22Rv1 (cell line): Measurements from ENCODE around the gene ALOX5AP.

Experiments used
- H3K27ac ChIP-seq: fragments of 450-650 bp; 2 replicates; pipeline ENCODE4 v1.5.1; 2017
- CTCF ChIP-seq: fragments of 450-650 bp; IDR thresholded peaks from 2 replicates; pipeline ENCODE4 v1.5.1; 2017; ENCODE audit warnings: mild to moderate bottlenecking
- ZFX ChIP-seq: fragments of 450-650 bp; IDR thresholded peaks from 2 replicates; pipeline ENCODE4 v1.6.1; 2017; ENCODE audit warnings: antibody characterized with exemption, borderline replicate concordance

The ALOX5AP gene

GRCh38 chr13:30696278-30697176 lies 38.8 kb upstream of the ALOX5AP start:
- H3K27ac ChIP-seq: no peak overlapping the region
- TF ChIP-seq ZFX (no peak), CTCF (no peak)

GRCh38 chr13:30697177-30697953 lies 38.0 kb upstream of the ALOX5AP start:
- H3K27ac ChIP-seq: no peak overlapping the region
- no peak for TF ChIP-seq CTCF
- TF ChIP-seq ZFX: no peak

GRCh38 chr13:30697996-30698401 lies 37.3 kb upstream of the ALOX5AP start:
- TF ChIP-seq ZFX (no peak), CTCF (no peak)
- no peak overlapping the region for H3K27ac ChIP-seq

GRCh38 chr13:30698488-30699005 lies 36.8 kb upstream of the ALOX5AP start:
- no peak for TF ChIP-seq CTCF
- TF ChIP-seq ZFX: no peak
- H3K27ac ChIP-seq: no peak overlapping the region

GRCh38 chr13:30700364-30700763 lies 35.0 kb upstream of the ALOX5AP start:
- TF ChIP-seq ZFX (no peak), CTCF (no peak)
- no peak overlapping the region for H3K27ac ChIP-seq

GRCh38 chr13:30702006-30702405 lies 33.3 kb upstream of the ALOX5AP start:
- H3K27ac ChIP-seq: no peak overlapping the region
- TF ChIP-seq ZFX (no peak), CTCF (0 out of 2 replicates have a peak, but pooled peaks have one; percentile 11)
